ENCODE measurements around the gene FOXP1. TPM values are rescaled to one million over a fixed set of nuclear protein-coding genes. Genes with fewer than 3 reads are reported as not detected.

The FOXP1 gene
- total RNA-seq, 1 experiment from 2014 or later: 75.3 TPM

DNA sequence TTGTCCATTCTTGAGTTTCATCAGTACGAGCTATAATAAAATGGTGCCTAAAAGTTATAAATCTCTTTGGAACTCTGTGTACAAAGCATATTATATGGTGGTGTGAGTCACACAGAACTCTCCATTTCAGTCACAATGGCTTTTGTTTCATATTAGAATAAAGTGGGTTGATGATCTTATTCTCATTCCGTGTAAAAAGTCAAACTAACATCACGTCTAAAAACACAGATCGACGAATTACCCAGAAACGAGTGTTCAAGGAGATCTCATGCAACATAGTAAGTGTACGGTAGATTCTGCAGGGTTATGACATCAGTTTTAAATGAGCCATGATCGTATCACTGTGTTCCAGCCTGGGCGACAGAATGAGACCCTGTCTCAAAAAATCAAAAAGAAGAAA lies 122.4 kb downstream of the FOXP1 start:
- Histone ChIP-seq H3K9me3 (ENCODE audit: control insufficient read depth, low read depth, low read length) (no peaks in the 10 kb centered on the region), H3K79me1 (ENCODE audit: insufficient read depth, low read depth, low read length, poor library complexity, severe bottlenecking) (no peaks in the 10 kb centered on the region), H3K27me3 (ENCODE audit: insufficient read depth, low read length) (no peaks in the 10 kb centered on the region), H2AFZ (ENCODE audit: low read length) (no peak overlapping the region), H3K79me2 (ENCODE audit: insufficient read depth, low read length) (no peaks in the 10 kb centered on the region), H3K18ac (ENCODE audit: insufficient read length, low read depth, low read length) (no peak overlapping the region), H3K4ac (ENCODE audit: low read depth, low read length) (no peak overlapping the region), H4K20me1 (ENCODE audit: control insufficient read depth, insufficient read depth, insufficient read length) (no peaks in the 10 kb centered on the region), H4K8ac (replicated peaks; ENCODE audit: insufficient read length, low read depth, low read length) (no peak overlapping the region), H3K4me2 (ENCODE audit: insufficient read depth, insufficient read length, low read length) (no peak overlapping the region), H3K23ac (ENCODE audit: insufficient read length, low read depth, low read length) (no peak overlapping the region), H4K91ac (ENCODE audit: insufficient read length, low read depth, low read length) (no peak overlapping the region), H2BK5ac (ENCODE audit: insufficient read length, low read length) (no peak overlapping the region), H2BK120ac (ENCODE audit: low read depth, low read length, poor library complexity, severe bottlenecking) (no peak overlapping the region), H3K14ac (ENCODE audit: insufficient read depth, low read length) (no peak overlapping the region), H2BK15ac (ENCODE audit: low read depth, low read length) (no peak overlapping the region), H2BK12ac (ENCODE audit: insufficient read length, low read depth, low read length) (no peak overlapping the region), H3K27ac (ENCODE audit: insufficient read length, low read depth, low read length) (no peak overlapping the region), H3K23me2 (ENCODE audit: insufficient read length, low read depth, low read length, poor library complexity, severe bottlenecking) (no peaks in the 10 kb centered on the region), H2AK5ac (ENCODE audit: insufficient read length, low read length) (no peak overlapping the region), H3K4me1 (ENCODE audit: insufficient read depth, low read length) (0 out of 2 replicates have a peak, but pooled peaks cover 2% of the 10 kb centered on the region), H3K56ac (ENCODE audit: insufficient read length, low read depth, low read length) (no peak overlapping the region), H2BK20ac (ENCODE audit: low read depth, low read length, poor library complexity, severe bottlenecking) (no peak overlapping the region), H3T11ph (ENCODE audit: low read length) (no peak overlapping the region), H3K9ac (ENCODE audit: extremely low read depth, insufficient read length, low read length) (no peak overlapping the region), H4K5ac (ENCODE audit: insufficient read length, low read depth, low read length) (no peak overlapping the region)
- DNase-seq: no peak
- TF ChIP-seq, protein P1, sequence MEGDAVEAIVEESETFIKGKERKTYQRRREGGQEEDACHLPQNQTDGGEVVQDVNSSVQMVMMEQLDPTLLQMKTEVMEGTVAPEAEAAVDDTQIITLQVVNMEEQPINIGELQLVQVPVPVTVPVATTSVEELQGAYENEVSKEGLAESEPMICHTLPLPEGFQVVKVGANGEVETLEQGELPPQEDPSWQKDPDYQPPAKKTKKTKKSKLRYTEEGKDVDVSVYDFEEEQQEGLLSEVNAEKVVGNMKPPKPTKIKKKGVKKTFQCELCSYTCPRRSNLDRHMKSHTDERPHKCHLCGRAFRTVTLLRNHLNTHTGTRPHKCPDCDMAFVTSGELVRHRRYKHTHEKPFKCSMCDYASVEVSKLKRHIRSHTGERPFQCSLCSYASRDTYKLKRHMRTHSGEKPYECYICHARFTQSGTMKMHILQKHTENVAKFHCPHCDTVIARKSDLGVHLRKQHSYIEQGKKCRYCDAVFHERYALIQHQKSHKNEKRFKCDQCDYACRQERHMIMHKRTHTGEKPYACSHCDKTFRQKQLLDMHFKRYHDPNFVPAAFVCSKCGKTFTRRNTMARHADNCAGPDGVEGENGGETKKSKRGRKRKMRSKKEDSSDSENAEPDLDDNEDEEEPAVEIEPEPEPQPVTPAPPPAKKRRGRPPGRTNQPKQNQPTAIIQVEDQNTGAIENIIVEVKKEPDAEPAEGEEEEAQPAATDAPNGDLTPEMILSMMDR (conservative IDR thresholded peaks at IDR 0.05): no peak
- H3K27me3 Mint-ChIP-seq (ENCODE audit: low read depth): no peaks in the 10 kb centered on the region
- WGBS (ENCODE audit: extremely low coverage, insufficient read length, low lambda C conversion rate): no CpG with 5 or more reads among the region's 9 CpGs
- no peak overlapping the region for H3K4me3 Mint-ChIP-seq
- no peaks in the 10 kb centered on the region for H3K9me3 Mint-ChIP-seq
- H3K36me3 Mint-ChIP-seq (ENCODE audit: insufficient read depth in 1 of 3, low read depth in 3 of 3): no peaks in the 10 kb centered on the region; a peak in 1 of 7 replicates
- no peak overlapping the region for H3K27ac Mint-ChIP-seq
- peaks cover 10 to 13% of the 10 kb centered on the region in 2 experiments; a peak in 3 of 4 replicates for H3K4me1 Mint-ChIP-seq

Measured in H9 (cell line).